Stimulated activated CD4-positive, alpha-beta T cell treated with anti-CD3 and anti-CD28 coated beads, Interleukin-4, amount 100 ng/mL, for 48 hours (primary cell): ENCODE results near the gene MGAT4C.

Source experiments
- DNase-seq, 2 donors: peaks; one replicate each; pipeline ENCODE4 v3.0.0-alpha.2; 2020; ENCODE audit warnings: low read depth in 2 of 2

MGAT4C gene

DNA sequence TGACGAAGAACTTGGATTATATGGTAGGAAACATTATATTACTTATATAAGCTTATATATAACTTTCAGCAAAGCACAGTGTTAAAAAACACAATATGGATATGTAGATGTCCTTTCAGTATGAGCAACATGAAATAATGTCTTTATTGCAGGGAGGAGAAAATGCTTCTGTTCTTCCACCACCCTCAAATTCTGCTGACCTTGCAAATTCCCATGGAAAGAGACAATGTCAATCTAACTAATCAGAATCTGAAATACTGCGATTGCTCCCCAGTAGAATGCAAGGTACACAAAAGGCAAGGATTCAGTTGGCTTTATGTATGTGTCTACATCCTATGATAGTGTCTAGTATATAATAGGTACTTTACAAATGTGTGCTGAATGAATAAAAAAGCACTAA lies 26.4 kb downstream of the MGAT4C start:
- DNase-seq, result no peak

DNA sequence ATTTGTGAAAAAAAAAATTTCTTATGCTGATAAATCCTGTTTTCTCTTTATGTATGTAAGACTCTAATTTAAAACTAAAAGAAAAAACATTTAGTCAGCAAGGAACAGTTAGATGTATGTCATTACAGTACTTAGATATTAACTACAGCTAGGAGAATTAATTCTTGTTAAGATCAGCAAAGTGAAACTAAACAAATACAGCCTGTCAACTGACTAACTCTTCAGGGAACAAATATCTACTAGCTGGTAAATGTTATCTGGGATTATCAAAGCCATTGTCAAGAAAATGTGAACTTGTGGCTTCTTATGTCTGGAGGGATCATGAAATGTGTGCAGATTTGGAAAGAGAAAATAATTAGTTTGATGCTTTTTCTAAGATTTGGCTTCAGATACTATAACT lies 27.5 kb downstream of the MGAT4C start:
- DNase-seq, result no peak

DNA sequence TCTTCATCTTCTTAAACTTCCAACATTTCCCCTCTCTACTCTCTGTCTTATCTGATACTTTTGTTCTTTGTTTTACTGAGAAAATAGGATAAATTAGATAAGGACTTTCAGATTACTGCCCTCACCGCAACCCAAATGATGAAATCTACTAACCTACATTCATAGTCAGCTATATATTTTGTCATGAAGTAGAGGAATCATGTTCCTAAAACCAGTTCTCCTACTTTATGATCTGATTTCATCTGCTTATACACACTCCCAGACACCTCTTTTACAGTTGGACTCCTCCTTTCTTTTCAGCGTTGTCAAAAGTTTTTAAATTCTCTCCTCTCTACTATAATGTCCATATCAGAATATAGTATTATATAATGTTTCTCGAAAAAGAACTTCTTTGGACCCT lies 29.7 kb downstream of the MGAT4C start:
- DNase-seq, result no peak

DNA sequence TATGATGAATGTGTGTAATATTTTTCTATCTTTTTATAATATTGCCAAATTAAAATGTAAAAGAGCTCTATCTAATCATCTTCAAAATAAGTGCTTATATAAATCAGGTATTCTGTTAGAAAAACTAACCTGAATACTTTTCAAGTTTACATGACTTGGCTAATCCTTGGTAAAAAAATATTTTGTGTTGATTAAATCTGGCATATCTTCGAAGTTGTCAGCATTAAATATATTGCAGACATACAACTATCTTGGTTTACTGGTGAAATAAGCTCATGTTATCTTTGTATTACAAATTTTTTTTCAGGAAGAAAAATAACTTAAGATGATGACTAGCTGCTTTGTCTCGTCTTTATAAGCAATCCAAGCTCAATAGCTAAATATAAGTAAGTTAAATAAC lies 39.6 kb downstream of the MGAT4C start:
- DNase-seq, result no peak

DNA sequence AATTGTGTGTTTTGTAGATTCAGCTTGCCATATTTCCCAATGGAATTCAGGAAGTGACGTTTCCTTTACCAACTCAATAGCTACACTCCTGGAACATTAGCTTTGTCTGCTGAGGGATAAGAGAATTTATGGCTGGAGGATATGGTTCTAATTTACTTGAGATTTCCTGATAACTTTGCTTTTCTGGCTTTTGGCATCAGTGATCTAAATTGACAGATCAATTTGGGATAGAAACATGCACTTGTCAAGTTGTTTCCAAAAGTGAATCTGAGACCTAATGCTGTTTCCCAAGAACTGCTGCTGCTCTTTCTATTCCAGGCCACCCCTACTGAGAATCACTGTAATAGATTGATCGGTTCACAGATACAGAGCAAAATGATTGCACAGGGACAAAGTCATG lies 43.2 kb downstream of the MGAT4C start:
- DNase-seq, result no peak

DNA sequence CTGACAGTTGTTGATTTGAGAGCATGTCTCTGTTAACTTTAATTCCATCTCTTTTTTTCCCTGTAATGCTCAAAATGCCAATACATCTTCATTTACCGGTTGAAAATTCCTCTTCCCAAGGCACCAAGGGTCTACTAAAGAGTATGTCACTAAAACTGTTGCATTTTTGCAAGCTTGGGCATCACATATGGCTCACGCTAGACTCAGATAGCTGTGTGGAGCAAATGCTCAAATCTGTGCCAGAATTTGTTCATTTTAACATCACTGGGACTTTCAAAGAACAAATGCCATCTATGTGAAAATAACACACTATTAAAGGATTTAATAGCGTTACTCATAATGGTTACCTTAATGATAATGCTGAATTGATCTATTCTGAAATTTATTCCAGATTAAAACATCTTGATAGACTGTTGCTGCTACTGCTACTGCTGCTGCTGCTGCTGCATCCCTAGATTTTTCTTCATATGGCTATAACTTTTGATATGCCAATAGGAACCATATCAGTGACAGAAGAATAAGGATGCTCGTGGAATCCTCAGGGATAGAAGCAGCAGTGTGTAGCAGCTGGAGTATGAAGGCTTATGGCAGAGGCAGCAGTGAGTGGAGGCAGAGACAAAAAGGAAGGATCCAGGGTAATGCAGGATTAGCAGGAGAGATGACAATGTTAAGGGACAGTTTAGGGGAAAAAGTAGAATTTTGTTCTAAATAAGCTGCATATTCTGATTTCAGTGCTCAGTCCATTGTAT lies 57.3 kb downstream of the MGAT4C start:
- DNase-seq, result no peak

DNA sequence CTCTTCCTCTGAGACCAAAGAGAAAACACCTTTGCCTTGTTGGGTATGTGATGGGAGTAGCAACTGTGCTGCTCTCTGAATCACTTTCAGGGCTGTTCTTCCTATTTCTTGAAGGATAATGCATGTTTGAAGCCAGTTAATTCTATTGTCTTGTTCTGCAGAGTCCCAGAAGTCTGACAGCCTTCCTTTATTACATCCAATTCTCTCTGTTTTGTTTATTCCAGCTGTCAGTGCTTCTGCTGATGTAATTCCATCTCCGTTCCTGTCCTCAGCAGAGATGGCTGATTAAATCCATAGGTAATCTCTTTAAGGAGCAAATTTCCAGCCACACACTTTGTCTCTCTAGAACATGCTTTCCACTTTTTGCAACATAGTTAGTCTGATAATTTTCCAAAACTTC lies 59.7 kb downstream of the MGAT4C start:
- DNase-seq, result no peak

DNA sequence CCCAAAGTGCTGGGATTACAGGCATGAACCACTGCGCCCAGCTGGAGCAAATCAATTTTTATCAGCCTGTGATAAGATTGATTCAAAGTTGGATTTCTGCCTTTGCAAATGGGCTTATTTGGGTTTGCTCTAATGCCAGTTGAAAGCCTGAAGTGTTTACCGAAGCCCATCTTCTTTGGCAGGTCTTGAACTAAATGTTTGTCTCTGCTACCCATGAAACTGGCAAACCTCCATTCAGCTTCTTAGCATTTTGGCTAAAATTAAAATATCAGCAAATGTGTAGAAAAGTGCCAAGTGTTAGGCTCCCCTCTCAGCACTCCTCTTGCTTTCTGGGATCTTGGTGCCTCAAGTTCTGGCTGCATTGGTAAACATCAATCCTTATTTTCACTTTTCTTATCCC lies 61.5 kb downstream of the MGAT4C start:
- DNase-seq, result no peak

DNA sequence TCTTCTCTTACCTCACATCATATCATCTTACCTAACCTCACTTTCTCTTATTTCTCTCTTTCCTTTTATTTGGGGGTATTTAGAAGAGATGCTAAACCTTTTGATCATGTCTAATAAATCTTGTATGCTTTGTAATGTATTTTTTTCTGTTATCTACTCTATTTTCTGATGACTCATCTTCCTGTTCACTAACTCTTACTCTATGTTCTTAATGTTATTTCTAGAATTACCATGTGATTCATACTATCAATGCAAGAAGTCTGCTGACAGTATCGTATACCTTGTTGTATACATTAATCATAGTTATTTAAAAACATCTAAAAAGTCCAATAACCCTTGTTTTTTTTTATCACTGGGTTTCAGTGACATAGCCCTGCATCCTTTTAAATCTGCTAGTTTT lies 62.3 kb downstream of the MGAT4C start:
- no peak for DNase-seq

DNA sequence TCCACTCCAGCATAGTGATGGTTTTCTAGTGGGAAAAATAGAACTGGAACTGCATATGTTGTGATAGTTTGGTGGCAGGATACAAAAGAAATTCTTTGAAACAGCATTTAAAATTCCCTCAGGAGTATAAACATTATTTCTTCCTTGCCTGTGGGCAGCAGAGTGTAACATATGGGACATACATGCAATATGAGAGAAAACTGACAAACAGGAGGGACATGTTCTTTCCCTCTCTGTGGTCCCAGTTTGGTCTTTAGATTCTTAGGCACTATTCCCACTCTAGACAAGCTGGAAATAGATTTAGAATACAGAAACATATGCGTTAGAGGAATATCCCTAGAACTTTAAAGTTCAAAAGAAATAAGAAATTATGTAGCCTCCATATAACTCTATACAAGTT lies 68.0 kb downstream of the MGAT4C start:
- DNase-seq, result no peak

DNA sequence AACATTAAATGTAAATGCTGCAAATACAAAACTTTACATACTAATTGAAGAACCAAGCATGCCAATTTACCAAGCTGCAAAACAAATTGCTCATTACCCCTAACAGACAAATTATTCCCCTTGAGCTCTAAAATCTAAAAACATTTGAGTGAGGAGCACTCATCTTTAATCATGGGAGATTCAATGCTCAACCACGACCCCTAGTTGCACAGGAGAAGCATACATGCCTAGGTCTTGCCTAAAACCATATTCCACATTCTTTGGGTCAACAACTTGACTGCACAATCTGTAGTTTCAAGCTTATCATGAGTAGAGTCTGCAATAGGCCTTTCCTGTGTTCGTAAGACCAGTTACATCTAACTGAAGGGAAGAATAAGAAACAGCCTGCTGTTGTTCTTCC lies 69.7 kb downstream of the MGAT4C start:
- DNase-seq, result no peak

DNA sequence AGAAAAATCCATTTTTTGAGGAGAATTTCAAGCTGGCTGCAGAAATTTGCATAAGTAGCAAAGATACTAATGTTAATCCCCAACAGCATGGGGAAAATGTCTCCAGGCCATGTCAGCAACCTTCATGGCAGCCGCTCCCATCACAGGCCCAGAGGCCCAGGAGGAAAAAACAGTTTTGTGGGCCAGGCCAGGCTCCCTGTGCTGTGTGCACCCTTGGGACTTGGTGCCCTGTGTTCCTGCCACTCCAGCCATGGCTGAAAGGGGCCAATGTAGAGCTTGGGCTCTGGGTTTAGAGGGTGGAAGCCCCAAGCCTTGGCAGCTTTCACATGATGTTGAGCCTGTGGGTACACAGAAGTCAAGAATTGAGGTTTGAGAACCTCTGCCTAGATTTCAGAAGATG lies 76.3 kb downstream of the MGAT4C start:
- DNase-seq, result no peak

DNA sequence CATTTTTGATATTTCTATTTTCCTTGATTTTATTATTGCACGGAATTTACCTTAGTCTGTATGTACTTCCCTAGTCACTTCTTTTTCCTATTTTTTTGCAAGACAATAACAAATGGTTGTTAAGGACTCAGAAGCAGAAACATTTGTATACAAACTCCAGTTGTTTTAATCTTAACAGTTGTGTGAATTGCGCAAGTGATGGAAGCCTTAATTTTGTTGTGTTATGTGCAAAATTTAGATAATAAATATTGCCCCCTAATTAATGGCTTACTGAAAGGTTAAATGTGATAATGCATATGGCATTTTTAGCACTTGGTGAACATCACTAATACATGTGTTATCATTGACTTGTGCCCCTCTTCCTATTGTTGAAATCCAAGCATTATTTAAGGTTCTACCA lies 82.0 kb downstream of the MGAT4C start:
- no peak for DNase-seq

DNA sequence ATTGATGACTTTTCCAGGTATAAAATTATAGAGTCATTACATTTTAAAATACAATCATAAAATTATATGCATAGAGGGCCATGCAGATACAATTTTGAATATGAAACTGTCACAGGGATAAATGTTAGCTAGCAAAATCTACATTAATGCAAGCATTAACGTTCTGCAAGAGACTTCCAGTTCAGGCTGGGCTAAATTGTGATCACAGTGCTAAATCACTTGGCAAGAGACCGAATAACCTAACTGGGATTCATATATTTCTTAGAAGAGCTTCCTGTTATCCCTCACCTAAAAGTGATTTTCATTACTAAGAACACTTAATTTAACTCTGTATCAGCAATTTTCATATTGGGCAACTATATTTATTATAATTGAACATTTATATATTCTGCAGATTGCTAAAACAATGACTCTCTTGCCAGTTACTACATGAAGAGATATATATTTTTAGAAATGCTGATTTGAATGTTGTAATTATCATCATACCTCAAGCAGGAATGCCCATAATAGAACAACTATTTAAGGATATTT lies 83.2 kb downstream of the MGAT4C start:
- no peak for DNase-seq

DNA sequence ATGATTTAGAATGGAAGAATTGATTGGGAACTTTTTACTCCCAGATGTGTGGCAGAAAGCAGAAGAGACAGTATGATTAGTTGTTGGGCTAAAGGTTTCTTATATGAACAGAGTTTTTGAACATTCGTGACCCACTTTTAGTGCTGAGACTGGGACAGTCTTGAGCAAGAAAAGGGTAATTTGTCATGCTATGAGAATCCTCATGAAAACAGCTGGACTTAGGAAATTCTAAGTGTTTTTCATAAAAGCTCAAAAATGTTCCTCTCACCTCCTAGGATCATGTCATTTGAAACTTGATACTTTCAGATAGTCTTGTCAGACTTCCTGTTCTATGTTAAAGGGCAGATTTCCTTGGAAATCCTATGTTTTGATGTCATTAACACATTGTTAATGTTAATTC lies 86.1 kb downstream of the MGAT4C start:
- DNase-seq, result no peak

DNA sequence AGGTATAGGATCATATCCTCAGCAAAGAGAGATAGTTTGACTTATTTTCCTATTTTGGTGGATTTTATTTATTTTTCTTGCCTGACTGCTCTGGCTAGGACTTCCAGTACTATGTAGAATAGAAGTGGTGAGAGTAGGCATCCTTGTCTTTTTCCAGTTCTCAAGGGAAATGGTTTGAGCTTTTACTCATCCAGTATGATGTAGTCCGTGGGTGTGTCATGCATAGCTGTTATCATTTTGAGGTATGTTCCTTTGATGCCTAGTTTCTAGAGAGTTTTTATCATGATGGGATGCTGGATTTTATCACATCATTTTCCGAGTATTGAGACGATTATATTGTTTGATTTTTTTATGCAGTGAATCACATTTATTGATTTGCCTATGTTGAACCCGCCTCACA lies 97.2 kb downstream of the MGAT4C start:
- DNase-seq, result no peak

DNA sequence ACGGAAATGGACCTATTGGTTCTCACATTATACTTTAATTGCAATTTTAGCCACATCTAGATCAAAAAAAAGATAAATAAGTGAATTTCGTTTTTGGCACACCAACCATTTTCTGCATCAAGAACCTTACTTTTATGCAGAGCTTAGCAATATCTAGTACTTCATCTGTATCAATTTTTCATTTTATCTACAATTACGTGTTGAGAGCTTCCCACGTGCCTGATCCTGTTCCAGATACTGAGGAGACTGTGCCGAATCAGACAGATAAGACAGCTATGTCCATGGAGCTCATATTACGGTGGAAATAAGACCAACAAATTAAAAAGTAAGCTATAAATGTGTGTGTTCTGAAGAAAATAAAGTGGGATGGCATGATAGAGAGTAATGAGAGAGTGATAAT lies 101.6 kb downstream of the MGAT4C start:
- no peak for DNase-seq

DNA sequence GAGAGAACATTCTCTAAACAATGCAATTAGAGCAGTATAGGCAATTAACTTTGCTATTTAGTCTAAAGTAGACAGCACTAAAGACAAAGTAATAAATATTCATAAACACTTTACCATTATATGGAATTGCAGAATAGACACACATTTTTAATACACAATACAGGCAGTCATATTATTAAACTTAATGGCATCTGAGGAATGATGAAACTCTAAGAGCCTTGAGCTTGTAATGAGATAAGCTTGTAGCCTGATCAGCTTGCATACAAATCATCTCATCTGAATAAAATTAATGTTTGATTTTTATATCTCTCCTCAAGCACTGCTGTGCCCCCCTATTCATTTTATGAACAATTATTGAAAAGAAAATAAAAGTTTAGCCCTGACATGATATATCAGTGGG lies 107.6 kb downstream of the MGAT4C start:
- DNase-seq, result no peak

DNA sequence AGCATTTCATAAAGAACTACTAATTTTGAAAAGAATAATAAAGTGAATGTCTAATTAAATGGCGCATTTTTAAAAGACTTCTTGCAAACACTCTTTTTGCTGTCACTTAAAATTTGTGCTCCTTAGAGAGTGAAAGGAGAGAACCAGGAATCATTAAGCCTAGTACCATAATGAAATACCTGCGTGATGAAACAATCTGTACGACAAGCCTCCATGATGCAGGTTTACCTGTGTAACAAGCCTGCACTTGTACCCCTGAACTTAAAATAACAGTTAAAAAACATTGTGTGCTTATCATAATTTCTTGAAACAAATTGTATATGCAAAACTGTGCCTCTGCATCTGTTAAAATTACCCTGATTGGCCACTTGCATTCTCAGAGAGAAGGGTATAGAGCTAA lies 108.1 kb downstream of the MGAT4C start:
- DNase-seq, result no peak

DNA sequence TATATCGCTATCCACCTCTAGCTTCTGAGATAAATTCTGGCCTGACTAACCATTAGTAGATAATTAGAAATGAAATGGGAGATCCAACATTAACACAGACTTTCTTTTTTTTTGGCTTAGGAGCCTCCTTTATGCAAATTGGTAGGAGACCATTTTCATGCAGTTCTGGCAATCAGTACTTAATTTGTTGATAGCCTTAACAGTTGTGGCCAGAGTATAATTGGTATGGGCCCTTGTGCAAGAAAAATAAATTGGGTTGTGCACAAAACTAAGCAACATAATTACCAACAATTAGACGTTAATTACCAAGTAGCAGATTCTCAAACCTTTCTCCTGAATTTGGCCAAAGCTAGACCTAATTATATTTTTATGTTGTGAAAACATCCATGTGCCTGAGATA lies 111.0 kb downstream of the MGAT4C start:
- DNase-seq, result no peak

DNA sequence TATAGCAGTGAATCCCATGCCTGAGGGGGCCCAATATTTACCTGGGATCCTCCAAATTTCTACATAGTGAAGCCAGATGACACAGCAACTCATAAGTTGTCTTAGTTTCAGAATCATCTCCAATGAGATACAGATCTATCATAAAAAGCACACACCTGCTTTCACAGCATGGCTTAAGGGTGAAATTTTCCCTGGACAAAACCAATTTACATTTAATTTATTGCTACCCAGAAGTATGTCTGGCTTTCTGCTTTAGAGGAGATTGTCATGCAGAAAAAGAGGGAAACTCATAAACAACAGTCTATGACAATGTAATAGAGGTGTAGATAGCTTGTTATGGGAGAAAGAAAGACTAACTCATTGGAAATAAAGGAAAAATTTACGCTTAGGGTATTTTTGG lies 113.0 kb downstream of the MGAT4C start:
- DNase-seq, result no peak

DNA sequence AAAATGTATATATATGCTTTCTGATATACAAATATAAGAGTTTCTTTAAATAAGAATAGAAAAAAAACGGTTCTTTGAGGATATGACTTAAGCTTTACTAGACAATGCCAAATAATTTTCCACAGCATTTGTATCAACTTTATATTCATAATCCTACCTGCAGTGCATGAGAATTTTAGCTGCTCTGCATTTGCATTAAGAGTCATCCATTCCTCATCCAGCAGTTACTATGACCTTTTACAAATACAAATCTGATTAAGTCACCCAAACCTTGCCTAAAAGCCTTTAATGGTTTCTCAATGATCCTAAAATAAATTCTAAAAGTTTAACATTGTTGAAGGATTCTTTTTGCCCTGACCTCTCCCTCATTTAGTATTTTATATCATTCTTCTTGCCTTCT lies 116.5 kb downstream of the MGAT4C start:
- no peak for DNase-seq

DNA sequence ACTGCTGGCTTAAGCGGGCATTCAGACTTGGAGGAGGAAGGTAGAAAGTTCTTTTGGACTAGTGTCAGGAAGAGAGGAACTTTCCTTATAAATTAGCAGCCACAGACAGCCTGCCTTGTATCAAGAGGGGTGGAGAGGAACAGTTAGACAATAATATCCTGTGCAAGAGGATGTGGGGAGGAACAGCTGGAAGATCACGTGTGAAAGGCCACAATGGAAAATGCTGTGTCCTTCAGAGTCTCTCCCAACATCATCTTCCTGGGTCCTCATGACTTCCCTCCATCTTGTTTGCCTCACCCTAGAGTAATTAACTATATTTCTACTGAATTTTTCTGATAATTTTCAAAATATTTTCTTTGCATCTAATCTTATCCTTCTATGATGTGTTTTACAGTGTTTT lies 117.4 kb downstream of the MGAT4C start:
- DNase-seq, result no peak

DNA sequence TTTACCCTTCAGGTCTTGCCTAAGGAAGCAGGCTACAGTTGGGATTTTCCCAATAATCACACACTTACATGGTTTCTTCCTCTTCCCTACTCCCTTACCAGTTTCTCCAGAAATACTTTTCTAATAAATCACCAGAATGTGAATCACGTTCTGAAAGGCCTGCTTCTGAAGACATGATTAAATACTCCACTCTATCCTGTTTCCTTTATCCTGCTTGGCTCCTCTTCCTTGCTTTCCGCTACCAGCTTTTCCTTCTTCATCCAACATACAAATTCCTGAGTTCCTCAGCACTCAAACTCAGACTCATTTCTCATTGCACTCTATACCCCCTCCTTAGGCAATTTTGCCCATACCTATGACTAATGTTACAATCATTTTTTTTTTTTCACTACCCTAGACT lies 118.3 kb downstream of the MGAT4C start:
- no peak for DNase-seq
